Measurements from ENCODE around the gene CELF2.
A peak's percentile ranks its signal among the peaks of the same experiment; 100 is the strongest.

Gene CELF2

DNA sequence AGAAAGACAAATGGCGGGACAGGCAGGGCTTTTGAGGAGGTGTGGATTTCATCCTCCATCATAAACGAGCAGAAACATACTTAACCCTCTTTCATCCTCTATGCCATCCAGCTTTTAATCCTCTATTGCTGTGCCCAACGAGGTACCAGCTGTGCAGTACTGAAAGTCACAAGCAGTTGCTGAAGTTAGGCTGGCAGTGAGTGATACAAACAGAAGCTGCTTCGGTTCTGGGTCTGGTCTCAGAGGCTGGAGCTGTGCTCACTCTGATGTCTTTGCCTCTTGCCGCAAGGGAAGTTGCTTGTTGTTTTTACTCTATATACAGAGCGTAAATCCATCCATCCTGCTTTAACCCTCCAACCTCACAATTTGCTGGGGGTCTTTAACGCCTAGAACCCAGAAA lies 235.2 kb downstream of the CELF2 start:
- no peak for DNase-seq (ENCODE audit: low read depth)

DNA sequence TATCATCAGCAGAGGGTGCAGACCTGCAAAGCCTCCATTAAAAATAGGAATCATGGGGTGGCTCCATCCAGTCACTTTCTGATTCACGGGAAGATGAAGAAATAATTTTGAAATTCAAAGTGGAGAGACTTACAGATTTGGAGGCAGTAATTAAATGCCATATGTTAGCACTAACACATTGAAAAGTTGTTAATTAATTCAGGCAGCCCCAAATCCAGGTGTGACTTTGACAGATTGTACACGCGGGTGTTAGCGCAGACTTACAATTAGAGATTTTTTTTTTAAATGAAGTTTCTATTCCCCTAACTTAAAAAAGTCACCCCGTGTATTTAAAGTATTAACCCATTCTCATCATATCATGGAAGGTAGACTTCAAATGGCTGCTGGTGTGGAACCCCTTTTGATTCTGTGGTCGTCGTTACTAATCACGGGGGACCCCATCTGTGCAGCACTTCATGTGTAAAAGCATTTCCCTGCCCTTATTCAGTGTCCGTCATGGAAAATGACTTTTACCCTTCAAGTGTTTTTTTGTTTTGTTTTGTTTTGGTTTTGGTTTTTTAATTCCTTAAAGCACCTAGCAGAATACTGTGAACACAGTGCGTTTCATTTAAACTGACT lies 235.8 kb downstream of the CELF2 start:
- DNase-seq (ENCODE audit: low read depth), result no peak

DNA sequence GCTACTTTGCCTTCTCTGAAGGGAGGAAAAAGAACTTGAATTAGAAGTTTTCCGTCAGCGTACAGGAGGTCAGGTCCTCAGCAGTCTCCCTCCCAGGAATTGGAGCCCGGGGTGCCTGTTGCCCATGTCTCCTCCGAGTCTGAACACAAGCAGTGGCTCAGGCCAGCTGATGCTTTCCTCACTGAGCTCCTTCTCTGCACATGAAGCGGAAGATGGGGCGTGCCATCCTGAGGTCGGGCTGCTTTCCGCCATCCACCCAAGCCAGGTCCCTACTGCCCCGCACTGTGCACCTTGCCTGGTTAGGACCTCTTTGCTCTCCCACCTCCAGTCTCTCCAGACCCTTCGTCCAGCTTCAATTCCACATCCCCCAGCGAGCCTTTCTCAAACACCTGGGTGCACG lies 237.5 kb downstream of the CELF2 start:
- no peak for DNase-seq (ENCODE audit: low read depth)

DNA sequence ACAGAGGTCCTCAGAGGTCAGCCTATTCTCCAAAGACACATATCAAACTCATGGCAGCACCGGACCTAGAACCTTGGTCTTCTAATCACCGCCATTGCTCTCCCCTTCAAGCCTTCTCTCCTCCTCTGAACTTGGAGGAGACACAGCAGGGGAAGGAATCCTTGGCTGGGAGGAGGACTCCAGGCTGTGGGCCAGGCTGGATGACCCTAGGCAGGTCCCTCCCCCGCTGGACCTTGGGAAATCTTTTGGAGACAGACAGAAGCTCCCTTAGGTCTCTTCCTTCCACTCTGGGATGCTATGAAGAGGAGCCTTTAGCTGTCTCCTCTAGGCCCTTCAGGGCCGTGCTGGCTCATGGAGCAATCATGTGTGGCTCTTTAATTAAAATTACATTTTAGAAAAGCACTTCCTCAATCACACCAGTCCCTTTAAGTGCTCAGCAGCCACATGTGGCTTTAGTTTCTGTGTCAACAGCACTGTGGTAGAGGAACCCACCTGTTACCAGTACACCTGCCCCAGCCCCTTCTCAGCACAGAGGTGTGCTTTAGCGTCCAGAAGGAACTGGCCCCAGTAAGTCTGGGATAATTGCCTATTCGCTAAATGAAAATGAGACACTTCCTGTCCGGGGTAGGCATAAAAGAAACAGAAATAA lies 238.2 kb downstream of the CELF2 start:
- no peak for DNase-seq (ENCODE audit: low read depth)

DNA sequence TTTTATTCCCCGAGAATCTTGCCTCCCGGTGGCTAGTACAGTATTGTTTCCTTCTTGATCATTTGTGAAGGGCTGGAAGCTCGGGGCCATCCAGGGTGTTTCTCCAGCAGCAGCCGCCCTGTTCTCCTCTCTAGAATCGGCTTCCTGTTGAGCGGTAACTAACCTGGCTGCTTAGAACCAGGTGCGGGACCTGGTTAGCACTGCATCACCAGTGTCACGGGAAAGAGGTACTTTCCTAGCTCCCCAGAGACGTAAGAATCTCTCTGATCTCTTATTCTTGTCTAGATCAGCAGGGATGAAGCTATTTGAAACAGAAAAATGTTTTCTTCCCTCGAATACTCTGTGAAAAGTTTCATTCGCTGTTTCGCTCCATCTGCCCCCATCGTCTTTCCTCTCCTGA lies 239.2 kb downstream of the CELF2 start:
- DNase-seq (ENCODE audit: low read depth), result no peak

DNA sequence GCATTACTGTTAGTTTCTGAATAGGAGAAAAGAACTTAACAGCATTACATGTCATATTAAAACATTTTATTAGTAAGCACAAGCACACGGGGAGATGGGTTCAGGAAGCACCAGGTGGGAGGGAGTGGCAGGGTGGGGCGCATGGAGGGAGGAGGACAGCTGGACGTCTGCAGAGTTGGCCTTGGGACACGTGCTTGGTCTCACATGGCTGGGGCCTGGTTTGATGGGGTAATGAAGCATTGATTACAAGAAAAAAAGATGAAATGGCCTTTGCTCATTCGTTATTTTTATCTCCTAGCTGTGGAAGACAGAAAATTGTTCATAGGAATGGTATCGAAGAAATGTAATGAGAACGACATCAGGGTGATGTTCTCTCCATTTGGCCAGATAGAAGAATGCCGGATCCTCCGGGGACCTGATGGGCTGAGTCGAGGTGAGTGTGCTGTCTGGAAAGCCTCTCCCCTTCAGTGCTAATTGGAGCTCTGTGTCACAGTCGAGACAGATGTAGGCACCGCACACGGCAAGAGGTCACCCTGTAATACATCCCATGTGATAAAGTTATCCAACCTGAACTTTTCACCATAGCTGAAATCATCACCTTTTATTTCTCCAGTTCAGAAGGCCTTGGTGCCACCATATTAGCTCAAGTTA lies 239.9 kb downstream of the CELF2 start:
- DNase-seq (ENCODE audit: low read depth), result no peak

DNA sequence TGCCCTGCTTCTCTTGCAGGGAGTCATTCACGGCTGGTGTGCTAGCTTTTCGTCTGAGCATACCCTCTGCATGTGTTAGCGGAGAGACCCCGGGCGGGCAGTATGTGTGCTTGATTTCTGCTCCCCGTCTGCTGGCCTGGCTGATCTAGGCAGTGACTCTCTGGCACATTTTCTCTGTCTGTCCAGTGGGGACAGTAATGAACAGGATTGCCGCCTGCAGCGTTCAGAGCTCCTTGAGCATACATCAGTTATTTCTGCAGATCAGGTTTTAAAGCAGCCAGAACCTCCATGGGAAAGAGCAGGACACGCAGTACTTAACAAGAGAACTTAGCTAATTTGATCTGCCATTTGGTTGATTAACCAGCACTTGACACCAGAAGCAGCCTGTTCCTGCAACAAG lies 242.5 kb downstream of the CELF2 start:
- no peak for DNase-seq (ENCODE audit: low read depth)

DNA sequence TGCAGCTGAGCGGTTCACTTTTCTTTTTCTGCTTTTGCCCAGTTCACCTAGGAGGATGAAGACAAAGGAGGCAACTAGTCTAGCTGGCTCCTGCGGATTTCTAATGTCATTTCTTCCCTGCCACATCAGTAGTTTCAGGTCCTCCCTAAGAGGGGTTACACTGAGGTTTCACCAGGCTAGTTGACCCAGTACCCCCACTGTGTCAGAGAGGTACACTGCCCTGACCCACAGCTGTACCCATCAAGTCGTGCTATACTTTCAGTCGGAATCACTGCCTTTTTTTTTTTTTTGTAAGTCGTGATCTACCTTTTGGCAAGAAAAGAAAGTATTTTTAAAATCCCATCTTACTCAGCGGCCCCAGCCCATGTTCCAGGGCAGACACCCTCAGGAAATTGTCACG lies 243.5 kb downstream of the CELF2 start:
- no peak for DNase-seq (ENCODE audit: low read depth)

DNA sequence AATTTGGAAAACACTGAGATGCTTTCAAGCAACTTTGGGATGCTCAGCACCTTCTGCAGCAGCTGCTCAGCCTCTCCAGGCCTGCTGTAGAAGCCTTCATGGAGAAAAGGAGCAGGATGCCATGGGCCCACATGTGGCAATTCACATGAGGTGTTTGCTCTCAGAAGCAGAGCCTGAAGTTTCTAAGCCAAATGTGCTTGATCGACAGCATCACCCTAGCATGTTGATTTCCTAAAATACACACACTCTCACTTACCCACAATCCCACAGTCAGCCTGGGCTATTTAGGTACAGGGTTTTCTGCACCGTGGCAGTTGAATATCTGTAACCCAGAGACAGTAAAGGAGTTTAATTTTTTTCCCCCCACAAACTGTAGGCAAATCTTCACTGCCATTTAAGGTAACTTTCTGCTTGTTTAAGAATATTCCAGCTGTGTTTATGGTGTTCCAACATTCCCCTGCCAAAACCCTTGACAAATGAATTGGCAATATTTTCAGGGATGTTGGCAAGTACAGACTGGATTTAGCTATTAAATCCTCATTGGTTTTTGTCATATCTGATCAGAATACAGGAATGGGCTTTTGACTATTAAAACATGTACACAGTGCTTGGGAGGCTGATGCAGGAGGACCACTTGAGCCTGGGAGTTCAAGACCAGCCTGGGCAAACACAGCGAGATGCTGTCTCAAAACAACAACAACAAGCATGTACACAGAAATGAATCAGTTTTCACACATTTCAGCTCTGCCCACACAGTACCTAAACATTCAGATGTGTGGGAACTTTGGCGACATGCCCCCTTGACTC lies 244.2 kb downstream of the CELF2 start:
- no peak for DNase-seq (ENCODE audit: low read depth)

DNA sequence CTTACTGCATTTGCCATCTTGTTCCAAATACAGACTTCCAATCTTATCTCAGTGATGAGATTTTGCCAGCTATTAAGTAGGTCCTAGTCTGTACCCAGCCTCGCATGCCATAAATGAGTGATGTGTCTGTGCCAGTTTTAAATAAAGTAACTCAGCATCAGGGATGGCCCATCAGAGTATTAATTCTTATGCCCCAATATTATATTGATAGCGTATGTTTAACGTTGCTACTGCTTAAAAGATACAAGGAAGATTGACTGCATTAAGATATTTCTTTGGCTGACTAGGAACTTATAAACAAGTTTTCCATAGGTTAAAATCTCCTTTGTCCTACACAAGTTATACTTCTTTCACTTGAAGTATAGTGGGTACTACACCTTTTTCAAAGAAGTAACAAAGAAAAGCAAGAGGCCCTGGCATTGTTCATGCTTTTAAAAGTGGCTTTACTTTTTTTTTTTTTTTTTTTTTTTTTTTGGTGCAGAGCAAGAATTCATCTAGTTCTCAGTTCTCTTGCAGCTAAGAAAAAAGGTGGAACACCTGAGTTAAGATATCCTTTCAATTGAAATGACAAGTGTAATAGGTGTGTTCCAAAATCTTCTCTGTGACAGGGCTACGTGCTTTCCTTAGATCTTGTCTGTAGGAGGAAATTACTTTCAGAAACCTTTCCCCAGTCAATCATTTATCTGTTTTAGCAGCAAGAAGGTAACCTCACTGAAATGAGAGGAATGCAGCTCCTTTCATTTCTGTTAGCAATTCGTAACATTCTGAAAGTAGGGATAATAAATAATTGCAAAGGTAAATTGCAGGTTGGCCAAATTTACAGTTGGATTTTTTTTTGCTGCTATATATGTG lies 245.0 kb downstream of the CELF2 start:
- no peak for DNase-seq (ENCODE audit: low read depth)

DNA sequence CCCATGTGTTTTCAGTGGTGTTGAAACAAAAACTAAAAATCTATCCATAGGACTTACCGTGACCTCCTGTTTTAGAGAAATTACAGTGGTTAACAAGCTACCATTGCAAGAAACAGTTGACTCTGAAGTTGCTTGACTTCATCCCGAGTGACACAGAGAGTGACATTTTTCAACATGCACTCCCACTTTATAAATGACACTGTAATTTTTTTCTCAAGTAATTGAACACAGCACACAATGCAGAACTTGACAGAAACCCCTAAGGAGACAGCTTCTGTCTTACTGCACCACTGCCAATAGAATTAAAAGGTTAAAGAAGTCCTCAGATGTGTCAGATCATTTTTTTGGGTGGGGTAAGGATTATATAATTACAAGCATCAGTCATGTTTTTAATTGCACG lies 246.1 kb downstream of the CELF2 start:
- no peak for DNase-seq (ENCODE audit: low read depth)

DNA sequence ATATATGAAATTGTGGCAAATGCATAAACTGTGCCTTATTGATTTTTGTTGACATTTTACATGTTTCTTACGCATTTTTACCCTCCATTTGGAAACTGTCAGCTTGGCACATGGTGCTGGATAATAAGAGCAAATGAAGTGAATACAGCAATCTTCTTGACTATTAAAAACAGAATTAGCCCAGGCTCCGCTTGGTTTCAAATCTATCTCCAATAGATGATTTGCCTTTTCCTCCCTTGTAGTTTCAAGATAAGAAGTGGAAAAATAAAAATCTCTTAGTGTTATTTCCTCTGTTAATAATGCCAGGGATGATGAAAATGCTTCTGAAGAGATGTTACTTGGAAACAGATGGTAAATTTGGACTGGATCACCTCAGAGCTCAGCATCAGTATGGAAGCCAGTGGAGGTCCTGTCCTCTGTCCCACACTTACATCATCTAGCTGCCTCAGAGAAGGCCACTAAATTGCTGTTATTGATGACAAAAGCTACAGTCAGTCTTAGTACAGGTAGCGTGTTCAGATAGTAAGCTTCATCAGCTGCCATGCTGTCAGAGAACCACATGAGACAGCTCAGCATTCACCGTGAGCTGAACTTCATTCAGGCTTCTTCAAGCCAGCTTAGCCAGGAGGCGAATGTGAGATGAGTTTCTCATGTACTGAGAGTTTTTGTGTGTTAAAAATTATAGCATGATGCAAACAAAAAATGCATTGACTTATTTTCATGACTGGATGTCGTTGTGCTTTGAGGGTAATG lies 246.8 kb downstream of the CELF2 start:
- no peak for DNase-seq (ENCODE audit: low read depth)

DNA sequence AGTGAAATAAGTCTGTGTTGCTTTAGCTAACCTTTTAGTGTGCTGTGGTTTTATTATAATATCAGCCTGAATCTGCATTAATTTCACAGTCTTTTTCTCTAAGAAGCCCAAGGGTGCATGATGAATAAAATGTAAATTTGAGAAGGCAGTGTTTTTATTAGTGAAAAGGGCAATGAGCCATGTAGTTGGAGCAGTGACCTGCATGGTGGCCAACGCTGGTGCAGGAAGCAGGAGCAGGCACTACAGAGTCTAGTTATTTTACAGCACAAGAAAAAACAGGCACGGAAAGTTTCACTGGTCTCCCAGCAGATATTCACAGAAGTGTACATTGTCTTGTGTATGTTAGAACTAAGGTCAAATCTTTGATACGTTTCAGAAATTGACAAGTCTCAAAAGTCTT lies 247.8 kb downstream of the CELF2 start:
- no peak for DNase-seq (ENCODE audit: low read depth)

DNA sequence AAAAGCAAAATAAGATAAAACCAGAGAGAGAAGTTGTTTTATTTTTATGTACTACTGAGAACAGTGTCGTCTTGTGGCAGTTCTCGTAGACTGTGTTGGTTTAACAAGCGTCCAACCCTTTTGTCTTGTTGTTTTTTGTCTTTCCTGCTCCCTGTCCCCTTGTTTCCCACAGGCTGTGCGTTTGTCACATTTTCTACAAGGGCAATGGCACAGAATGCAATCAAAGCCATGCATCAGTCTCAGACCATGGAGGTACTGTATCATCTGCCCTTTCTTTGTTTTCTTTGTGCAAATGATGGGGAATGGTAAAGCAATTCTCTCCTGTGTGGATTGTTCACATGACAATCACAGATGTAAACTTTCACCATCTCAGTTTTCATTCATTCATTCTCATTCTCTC lies 248.8 kb downstream of the CELF2 start:
- no peak for DNase-seq (ENCODE audit: low read depth)

DNA sequence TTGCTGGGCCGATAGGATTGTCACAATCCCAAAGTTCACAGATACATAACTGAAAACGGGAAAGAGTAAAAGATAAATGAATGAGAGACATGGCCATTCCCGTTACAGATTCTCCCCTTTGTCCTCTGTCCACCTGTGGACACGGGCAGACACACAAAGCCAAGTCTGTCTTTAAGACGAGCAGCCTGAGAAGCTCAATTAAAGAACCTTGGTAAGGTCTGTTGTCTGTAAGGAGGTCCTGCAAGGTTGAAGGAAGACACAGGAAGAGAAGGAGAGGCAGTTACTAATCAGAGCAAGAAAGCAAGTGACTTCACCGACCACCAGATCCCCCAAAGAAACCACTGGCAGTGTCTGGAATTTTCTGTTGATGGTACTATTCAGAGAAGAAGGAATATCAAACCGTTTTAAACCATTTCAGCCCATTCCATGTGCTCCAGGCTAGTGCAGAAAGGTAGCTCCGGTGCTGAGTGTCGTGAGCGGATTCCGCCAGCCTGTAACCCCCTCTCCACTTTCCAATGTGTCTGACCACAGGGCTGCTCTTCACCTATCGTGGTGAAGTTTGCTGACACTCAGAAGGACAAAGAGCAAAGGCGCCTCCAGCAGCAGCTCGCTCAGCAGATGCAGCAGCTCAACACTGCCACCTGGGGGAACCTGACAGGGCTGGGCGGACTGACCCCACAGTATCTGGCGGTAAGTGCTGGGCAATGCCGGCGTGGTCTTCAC lies 252.6 kb downstream of the CELF2 start:
- DNase-seq (ENCODE audit: low read depth), result peak; percentile 61

DNA sequence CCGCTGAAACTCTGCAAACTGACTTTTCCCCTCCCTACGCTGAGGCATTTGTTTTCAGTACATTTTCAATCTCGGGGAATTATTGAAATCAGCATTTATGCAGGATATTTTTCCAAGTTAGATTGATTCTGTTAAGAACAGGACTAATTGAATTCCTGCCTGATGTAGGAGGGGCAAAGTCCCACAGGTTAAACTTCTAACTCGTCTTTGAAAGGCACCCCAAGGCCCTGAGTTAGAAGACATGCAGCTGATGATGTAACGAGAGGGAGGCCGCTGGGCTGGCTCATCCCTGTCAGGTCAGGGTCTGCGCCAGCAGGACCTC lies 253.1 kb downstream of the CELF2 start:
- no peak for DNase-seq (ENCODE audit: low read depth)

DNA sequence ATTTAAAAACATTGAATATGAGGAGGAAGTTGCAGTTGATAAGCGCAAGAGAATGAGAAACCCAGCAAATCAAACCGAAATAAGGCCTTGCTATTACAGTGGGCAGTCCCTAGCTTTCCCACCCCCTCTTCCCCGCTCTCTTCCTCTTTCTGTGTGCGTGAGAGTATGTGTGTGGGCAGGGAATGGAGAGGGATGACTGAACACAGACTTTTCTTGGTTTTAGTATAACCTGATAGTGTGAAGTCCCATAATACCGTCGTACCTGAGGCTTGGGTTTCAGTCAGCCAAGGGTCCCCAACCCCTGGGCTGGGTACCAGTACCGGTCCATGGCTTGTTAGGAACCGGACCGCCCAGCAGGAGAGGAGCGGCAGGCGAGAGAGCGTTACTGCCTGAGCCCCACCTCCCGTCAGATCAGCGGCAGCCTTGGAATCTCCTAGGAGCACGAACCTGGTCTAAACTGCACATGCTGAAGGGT lies 255.3 kb downstream of the CELF2 start:
- no peak for DNase-seq (ENCODE audit: low read depth)

DNA sequence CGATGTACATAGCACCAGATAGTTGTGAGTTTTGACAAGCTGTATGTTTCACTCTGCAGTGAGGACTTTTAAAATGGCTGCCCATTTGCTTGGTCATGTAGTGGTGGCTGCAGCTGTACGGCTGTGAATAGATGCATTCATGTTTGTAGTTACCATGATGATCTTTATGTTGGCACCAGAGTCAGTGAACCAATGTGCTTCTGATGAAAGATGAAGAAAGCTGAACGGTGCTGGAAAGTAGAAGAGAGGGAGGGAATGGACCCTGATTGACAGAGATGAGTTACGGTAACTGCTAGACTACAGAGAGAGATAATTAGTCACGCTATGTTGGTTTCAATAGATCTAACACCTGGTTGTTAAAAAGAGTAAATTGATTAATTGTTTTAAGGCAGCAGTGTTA lies 256.8 kb downstream of the CELF2 start:
- no peak for DNase-seq (ENCODE audit: low read depth)

DNA sequence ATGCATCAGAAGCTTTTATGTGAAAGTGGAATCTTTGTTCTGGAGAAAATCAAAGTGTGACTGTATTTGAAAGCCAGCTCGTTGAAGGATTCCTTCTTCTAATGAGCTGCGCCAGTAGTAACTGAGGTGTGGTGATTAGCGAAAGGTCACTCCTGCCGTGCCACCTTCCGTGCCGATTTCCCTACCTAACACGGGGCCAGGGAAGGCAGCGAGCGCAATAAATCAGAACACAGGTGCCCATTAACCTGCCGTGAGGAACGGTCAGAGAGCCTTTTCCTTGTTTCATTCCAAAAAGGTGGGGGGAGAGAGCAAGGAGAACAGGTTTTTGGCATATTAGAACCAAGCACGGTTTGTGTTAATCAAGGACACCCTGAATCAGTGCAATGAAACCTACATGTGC lies 258.0 kb downstream of the CELF2 start:
- no peak for DNase-seq (ENCODE audit: low read depth)

DNA sequence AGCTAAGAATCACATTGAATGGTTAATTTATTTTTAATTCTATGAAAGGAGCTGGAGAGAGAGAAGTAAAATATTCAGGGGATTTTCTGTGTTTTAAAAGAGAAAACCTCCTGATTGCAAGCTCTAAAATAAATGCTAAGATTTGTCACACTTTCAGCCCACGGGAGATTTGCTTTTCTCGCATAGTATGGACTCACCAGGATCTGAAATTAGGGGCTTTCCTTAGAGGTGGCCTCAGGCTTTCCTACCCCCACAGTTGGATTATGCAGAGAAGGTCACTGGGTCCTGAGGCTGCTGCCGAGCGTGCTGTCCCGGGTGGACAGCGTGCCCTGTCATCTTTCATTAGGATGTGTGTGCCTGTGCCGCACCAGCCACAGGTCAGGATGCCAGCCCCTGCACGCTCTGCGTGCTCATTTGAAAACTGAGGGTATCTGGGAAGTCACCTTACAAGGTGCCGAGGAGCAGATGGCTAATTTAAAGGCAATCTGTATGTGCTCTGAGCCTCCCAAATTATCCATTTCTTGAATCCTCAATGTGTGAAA lies 258.8 kb downstream of the CELF2 start:
- no peak for DNase-seq (ENCODE audit: low read depth)

All from stimulated activated CD8-positive, alpha-beta memory T cell treated with anti-CD3 and anti-CD28 coated beads, Interleukin-15, amount 100 ng/mL, for 1 hour (primary cell).